ENCODE results near the gene IFI35. TPM values are rescaled to one million over a fixed set of nuclear protein-coding genes. Genes with fewer than 3 reads are reported as not detected.

The IFI35 gene
- total RNA-seq, 1 experiment from 2014 or later, result 6.3 TPM

- H3K36me3 Mint-ChIP-seq (ENCODE audit: insufficient read depth, unreplicated experiment), result peaks cover 49% of the 10 kb centered on the region
- H3K27me3 Mint-ChIP-seq (ENCODE audit: insufficient read depth, unreplicated experiment), result no peaks in the 10 kb centered on the region
- peak overlapping the region; percentile 91 for H3K4me3 Mint-ChIP-seq (ENCODE audit: unreplicated experiment)
- H3K27ac Mint-ChIP-seq (ENCODE audit: low read depth, unreplicated experiment), result no peak overlapping the region
- ChIA-PET CTCF (interaction anchor here (0.6 to 1.7 kb wide), 3 partner anchors 12 to 1514 kb away, joined by 3 to 4 read pairs (median 3); partner anchors contain the start of gene IFI35), POLR2A (interaction anchor here (0.6 to 1.3 kb wide), 5 partner anchors 12 to 195 kb away, joined by 3 to 4 read pairs (median 3); partner anchors contain the start of genes BECN1 and RPL27)
- TF ChIP-seq CTCF (IDR thresholded peaks at IDR 0.05; ENCODE audit: unreplicated experiment), result no peak
- peaks cover 14% of the 10 kb centered on the region for H3K4me1 Mint-ChIP-seq (ENCODE audit: insufficient read depth, unreplicated experiment)
- no peak for DNase-seq (ENCODE audit: unreplicated experiment)
- H3K9me3 Mint-ChIP-seq (ENCODE audit: unreplicated experiment), result no peaks in the 10 kb centered on the region
- no TSS peak for BruUV-seq (replicated peaks)
- intact Hi-C loops (cut with micrococcal nuclease), result no loop called here
Observed at GRCh38 chr17:43018932-43019331, 12.3 kb downstream of the IFI35 start.

- Mint-ChIP-seq H3K36me3 (ENCODE audit: insufficient read depth, unreplicated experiment) (peaks cover 45% of the 10 kb centered on the region), H3K27ac (ENCODE audit: low read depth, unreplicated experiment) (no peak overlapping the region), H3K4me3 (ENCODE audit: unreplicated experiment) (peak overlapping the region; percentile 91), H3K4me1 (ENCODE audit: insufficient read depth, unreplicated experiment) (peaks cover 17% of the 10 kb centered on the region), H3K9me3 (ENCODE audit: unreplicated experiment) (no peaks in the 10 kb centered on the region), H3K27me3 (ENCODE audit: insufficient read depth, unreplicated experiment) (no peaks in the 10 kb centered on the region)
- POLR2A ChIA-PET, result interaction anchor here (0.6 to 3.4 kb wide), 7 partner anchors 12 to 195 kb away, joined by 3 to 30 read pairs (median 3); partner anchors contain the start of genes BECN1, IFI35 and RPL27
- TF ChIP-seq CTCF (IDR thresholded peaks at IDR 0.05; ENCODE audit: unreplicated experiment), result no peak
- DNase-seq (ENCODE audit: unreplicated experiment), result no peak
- CTCF ChIA-PET, result interaction anchor here (0.6 to 1.7 kb wide), 2 partner anchors 12 to 1513 kb away, joined by 3 read pairs; partner anchors contain the start of gene IFI35
- no TSS peak for BruUV-seq (replicated peaks)
- intact Hi-C loops (cut with micrococcal nuclease), result no loop called here
Observed at GRCh38 chr17:43019418-43019817, 12.8 kb downstream of the IFI35 start.

- peaks cover 20% of the 10 kb centered on the region for H3K4me1 Mint-ChIP-seq (ENCODE audit: insufficient read depth, unreplicated experiment)
- ChIA-PET CTCF (no interaction called here), POLR2A (interaction anchor here (0.6 to 5.9 kb wide), 7 partner anchors 13 to 368 kb away, joined by 3 to 58 read pairs (median 4); partner anchors contain the start of genes IFI35, NBR1 and RPL27)
- BruUV-seq (replicated peaks), result TSS peak; percentile 6
- no peak for TF ChIP-seq CTCF (IDR thresholded peaks at IDR 0.05; ENCODE audit: unreplicated experiment)
- H3K9me3 Mint-ChIP-seq (ENCODE audit: unreplicated experiment), result no peaks in the 10 kb centered on the region
- intact Hi-C loops (cut with micrococcal nuclease), result loop anchor here (5.0 to 10.0 kb wide), 3 partner anchors 152 to 315 kb away; partner anchors contain the start of genes NBR1 and TMEM106A
- no peaks in the 10 kb centered on the region for H3K27me3 Mint-ChIP-seq (ENCODE audit: insufficient read depth, unreplicated experiment)
- H3K4me3 Mint-ChIP-seq (ENCODE audit: unreplicated experiment), result peak overlapping the region; percentile 91
- H3K36me3 Mint-ChIP-seq (ENCODE audit: insufficient read depth, unreplicated experiment), result peaks cover 38% of the 10 kb centered on the region
- no peak for DNase-seq (ENCODE audit: unreplicated experiment)
- H3K27ac Mint-ChIP-seq (ENCODE audit: low read depth, unreplicated experiment), result no peak overlapping the region
Observed at GRCh38 chr17:43020030-43020621, 13.5 kb downstream of the IFI35 start.
